Keratinocyte (primary cell): ENCODE data around the gene TNFAIP3. TPM values are rescaled to one million over a fixed set of nuclear protein-coding genes. Genes with fewer than 3 reads are reported as not detected.

ENCODE experiments used
- DNase-seq: peaks from one replicate; pipeline ENCODE4 v3.0.0-alpha.2; 2011; ENCODE audit warnings: low read depth, missing footprints, low spot score
- FAIRE-seq: peaks from 2 replicates; lab custom pipeline; 2011; peaks lifted over from hg19 to GRCh38; lab: Jason Lieb, UNC
- H2AFZ ChIP-seq: 2 replicates; pipeline ENCODE4 v1.6.0; 2012; ENCODE audit warnings: low read length, control low read depth, inconsistent platforms; ENCODE audit not compliant: control insufficient read depth
- H3K27ac ChIP-seq: 2 replicates; pipeline ENCODE4 v1.5.1; 2011; ENCODE audit warnings: low read length; ENCODE audit not compliant: control insufficient read depth, insufficient read depth
- H3K27me3 ChIP-seq: 3 replicates; pipeline ENCODE4 v1.6.0; 2011; ENCODE audit warnings: low read length; ENCODE audit not compliant: control insufficient read depth, insufficient read depth; ENCODE audit errors: extremely low read depth
- H3K36me3 ChIP-seq, 2 experiments: 2 replicates in 1 of 2; 3 replicates in 1 of 2; pipeline ENCODE4 v1.5.1; 2011; ENCODE audit warnings: low read length in 2 of 2, mild to moderate bottlenecking in 1 of 2; ENCODE audit not compliant: control insufficient read depth in 2 of 2, insufficient read depth in 2 of 2; ENCODE audit errors: extremely low read depth in 1 of 2
- H3K4me1 ChIP-seq: 3 replicates; pipeline ENCODE4 v1.5.1; 2011; ENCODE audit warnings: low read length; ENCODE audit not compliant: control insufficient read depth, insufficient read depth; ENCODE audit errors: extremely low read depth
- H3K4me2 ChIP-seq: 3 replicates; pipeline ENCODE4 v1.6.0; 2011; ENCODE audit warnings: low read depth, low read length; ENCODE audit not compliant: control insufficient read depth, insufficient read depth; ENCODE audit errors: extremely low read depth
- H3K4me3 ChIP-seq, 3 experiments: fragments of 200-600 bp in 1 of 3; sonication (generic) in 1 of 3; 2 replicates in 2 of 3; 3 replicates in 1 of 3; pipeline ENCODE4 v1.5.1; 2011 to 2016; ENCODE audit warnings: low read length in 3 of 3, mild to moderate bottlenecking in 3 of 3, control low read depth in 2 of 3, inconsistent platforms in 1 of 3, low read depth in 1 of 3, mixed read lengths in 1 of 3, mixed run types in 1 of 3, moderate library complexity in 1 of 3; ENCODE audit not compliant: control insufficient read depth in 2 of 3, insufficient read depth in 2 of 3; ENCODE audit errors: extremely low read depth in 1 of 3
- H3K79me2 ChIP-seq: 2 replicates; pipeline ENCODE4 v1.6.0; 2012; ENCODE audit warnings: low read length; ENCODE audit not compliant: control insufficient read depth, insufficient read depth
- H3K9ac ChIP-seq: 3 replicates; pipeline ENCODE4 v1.6.0; 2011; ENCODE audit warnings: low read length; ENCODE audit not compliant: control insufficient read depth, insufficient read depth; ENCODE audit errors: extremely low read depth
- H3K9me1 ChIP-seq: 3 replicates; pipeline ENCODE4 v1.6.0; 2011; ENCODE audit warnings: low read length; ENCODE audit not compliant: control insufficient read depth, insufficient read depth; ENCODE audit errors: extremely low read depth
- H3K9me3 ChIP-seq: 2 replicates; pipeline ENCODE4 v1.5.1; 2012; ENCODE audit warnings: low read depth, low read length; ENCODE audit not compliant: control insufficient read depth
- H4K20me1 ChIP-seq: 3 replicates; pipeline ENCODE4 v1.6.0; 2011; ENCODE audit warnings: low read length; ENCODE audit not compliant: control insufficient read depth, insufficient read depth; ENCODE audit errors: extremely low read depth
- CTCF ChIP-seq, 3 experiments: IDR thresholded peaks in 1 of 3; conservative IDR thresholded peaks in 1 of 3; optimal IDR thresholded peaks in 1 of 3; 2 replicates in 2 of 3; 3 replicates in 1 of 3; pipeline versions ENCODE3 to v1.5.1; 2011; ENCODE audit warnings: low read length in 3 of 3, mild to moderate bottlenecking in 3 of 3, moderate library complexity in 2 of 3, control low read depth in 1 of 3, inconsistent platforms in 1 of 3; ENCODE audit not compliant: insufficient read depth in 2 of 3; ENCODE audit errors: extremely low read depth in 1 of 3
- EZH2 ChIP-seq: IDR thresholded peaks from one replicate; pipeline ENCODE4 v1.6.1; 2012; ENCODE audit warnings: inconsistent platforms, mild to moderate bottlenecking, low read length, moderate library complexity
- dilution Hi-C: fragments of 300-500 bp; cut with MboI; formaldehyde crosslinking; loops from one replicate; pipeline ENCODE4 v1.7.0; 2020; ENCODE audit warnings: low sequenced_read_pairs; ENCODE audit not compliant: extremely low pct_ligation_motif_present
- polyA plus RNA-seq, 5 experiments: library from polyadenylated mRNA; depleted of rRNA in 3 of 5; stranded (reverse) in 3 of 5; stranded (forward) in 1 of 5; unstranded in 1 of 5; fragments of >200 nt; gene quantifications; 1 replicate in 1 of 5; 2 replicates in 3 of 5; 3 replicates in 1 of 5; pipeline versions ENCODE4 v1.2.1 to v1.2.3, GENCODE V29; 2011 to 2012; ENCODE audit warnings: missing spikeins in 2 of 5, low read depth in 1 of 5, low replicate concordance in 1 of 5

TNFAIP3 gene
- polyA plus RNA-seq, 1 donor (not counting 4 experiments of a cell fraction or from before 2014, with no cell fraction given): 141 TPM

- no peaks in the 10 kb centered on the region for H4K20me1 ChIP-seq
- H3K27me3 ChIP-seq: no peaks in the 10 kb centered on the region
- H3K9ac ChIP-seq: no peak overlapping the region
- peaks cover 37% of the 10 kb centered on the region for H3K4me1 ChIP-seq
- FAIRE-seq (no peak), DNase-seq (no peak)
- H3K9me3 ChIP-seq: no peaks in the 10 kb centered on the region
- dilution Hi-C loops: no loop called here
- no peaks in the 10 kb centered on the region for H3K9me1 ChIP-seq
- peaks cover 46% of the 10 kb centered on the region for H3K79me2 ChIP-seq
- no peak overlapping the region for H3K4me2 ChIP-seq
- H3K27ac ChIP-seq: no peak overlapping the region
- no peak overlapping the region for H2AFZ ChIP-seq
- H3K36me3 ChIP-seq: peaks cover 44 to 61% of the 10 kb centered on the region in 2 experiments
- no peak overlapping the region for H3K4me3 ChIP-seq
- no peak for TF ChIP-seq CTCF (optimal IDR thresholded peaks at IDR 0.05 in 1 of 3, IDR thresholded peaks at IDR 0.05 in 1 of 3, conservative IDR thresholded peaks at IDR 0.05 in 1 of 3; ENCODE audit: extremely low read depth in 1 of 3, insufficient read depth in 2 of 3, low read length in 3 of 3)
- no peak for TF ChIP-seq EZH2
Observed at GRCh38 chr6:137875058-137875520, 8.0 kb downstream of the TNFAIP3 start.

- DNase-seq (no peak), FAIRE-seq (no peak)
- Histone ChIP-seq H3K27ac (peak overlapping the region; percentile 10), H3K79me2 (peaks cover 41% of the 10 kb centered on the region), H3K4me3 (no peak overlapping the region), H4K20me1 (no peaks in the 10 kb centered on the region), H2AFZ (no peak overlapping the region), H3K36me3 (peaks cover 46 to 64% of the 10 kb centered on the region in 2 experiments), H3K9me1 (no peaks in the 10 kb centered on the region), H3K9ac (no peak overlapping the region), H3K27me3 (no peaks in the 10 kb centered on the region), H3K4me2 (no peak overlapping the region), H3K4me1 (peaks cover 32% of the 10 kb centered on the region), H3K9me3 (no peaks in the 10 kb centered on the region)
- no peak for TF ChIP-seq CTCF (optimal IDR thresholded peaks at IDR 0.05 in 1 of 3, IDR thresholded peaks at IDR 0.05 in 1 of 3, conservative IDR thresholded peaks at IDR 0.05 in 1 of 3; ENCODE audit: extremely low read depth in 1 of 3, insufficient read depth in 2 of 3, low read length in 3 of 3)
- TF ChIP-seq EZH2: no peak
- dilution Hi-C loops: no loop called here
Observed at GRCh38 chr6:137875606-137876005, 8.5 kb downstream of the TNFAIP3 start.
